Neural cell (in vitro differentiated cells): ENCODE data around the gene JMJD1C.

Experiments used
- CTCF ChIP-seq: fragments of 450-650 bp; IDR thresholded peaks from 2 replicates; pipeline ENCODE4 v1.5.1; 2014; ENCODE audit warnings: antibody characterized with exemption, mild to moderate bottlenecking, moderate library complexity; ENCODE audit not compliant: poor library complexity, severe bottlenecking
- EP300 ChIP-seq: fragments of 450-650 bp; conservative IDR thresholded peaks from 2 replicates; pipeline ENCODE4 v1.6.1; 2014; ENCODE audit warnings: antibody characterized with exemption, mild to moderate bottlenecking, moderate library complexity; ENCODE audit not compliant: poor library complexity, severe bottlenecking
- EZH2 ChIP-seq: fragments of 200-600, 300-800 bp; shearing (Covaris generic), sonication (generic); IDR thresholded peaks from 2 replicates; pipeline ENCODE4 v1.6.1; 2014; ENCODE audit warnings: antibody characterized with exemption, low read length, borderline replicate concordance, mild to moderate bottlenecking; ENCODE audit not compliant: insufficient read depth, poor library complexity, severe bottlenecking
- MXI1 ChIP-seq: fragments of 450-650 bp; conservative IDR thresholded peaks from 2 replicates; pipeline ENCODE4 v1.6.1; 2014; ENCODE audit warnings: antibody characterized with exemption, mild to moderate bottlenecking; ENCODE audit not compliant: poor library complexity, severe bottlenecking
- REST ChIP-seq: IDR thresholded peaks from 2 replicates; pipeline ENCODE4 v1.6.1; 2012; ENCODE audit warnings: borderline replicate concordance
- SMC3 ChIP-seq: fragments of 450-650 bp; conservative IDR thresholded peaks from 2 replicates; pipeline ENCODE4 v1.6.1; 2014; ENCODE audit warnings: antibody characterized with exemption, mild to moderate bottlenecking, moderate library complexity; ENCODE audit not compliant: poor library complexity

- TF ChIP-seq CTCF (no peak), REST (no peak), EZH2 (no peak), EP300 (no peak), SMC3 (no peak), MXI1 (no peak)
Measured at GRCh38 chr10:63388421-63389031, 77.3 kb downstream of the JMJD1C start.
